Gastroesophageal sphincter (tissue), 4 donors: ENCODE results near the gene MYOM1. TPM values are rescaled to one million over a fixed set of nuclear protein-coding genes. Genes with fewer than 3 reads are reported as not detected.

ENCODE experiments used
- ATAC-seq: fragments of 150-250 bp; one replicate; pipeline ENCODE4 v1.9.1; 2016; ENCODE audit warnings: mild to moderate bottlenecking, moderate library complexity
- H3K27ac ChIP-seq, 4 donors: fragments of 200-600 bp; sonication (generic) in 3 of 4; 1 replicate in 3 of 4; 2 replicates in 1 of 4; pipeline ENCODE4 v1.5.1; 2016 to 2019
- H3K27me3 ChIP-seq: fragments of 200-600 bp; sonication (generic); one replicate; pipeline ENCODE4 v1.5.1; 2019
- H3K36me3 ChIP-seq, 2 donors: fragments of 200-600 bp; sonication (generic); one replicate each; pipeline ENCODE4 v1.5.1; 2019; ENCODE audit warnings: control low read depth in 1 of 2
- H3K4me1 ChIP-seq, 3 donors: fragments of 200-600 bp; sonication (generic); 1 replicate in 2 of 3; 2 replicates in 1 of 3; pipeline ENCODE4 v1.5.1; 2016 to 2019; ENCODE audit warnings: control low read depth in 2 of 3
- H3K4me3 ChIP-seq, 2 donors: fragments of 200-600 bp; sonication (generic); one replicate each; pipeline ENCODE4 v1.5.1; 2019; ENCODE audit warnings: mild to moderate bottlenecking in 1 of 2, moderate library complexity in 1 of 2
- H3K9me3 ChIP-seq, 3 donors: fragments of 200-600 bp; sonication (generic); one replicate each; pipeline ENCODE4 v1.5.1; 2017 to 2019; ENCODE audit warnings: control low read depth in 2 of 3
- EP300 ChIP-seq: sonication (generic); formaldehyde crosslinking; IDR thresholded peaks from one replicate; pipeline ENCODE4 v1.6.1; 2017; ENCODE audit warnings: antibody characterized with exemption, mild to moderate bottlenecking
- POLR2A ChIP-seq, 2 donors: fragments of 450-650 bp; IDR thresholded peaks; one replicate each; pipeline ENCODE4 v1.6.1; 2017; ENCODE audit warnings: antibody characterized with exemption in 2 of 2, mild to moderate bottlenecking in 2 of 2, moderate library complexity in 1 of 2
- POLR2AphosphoS5 ChIP-seq: sonication (generic); formaldehyde crosslinking; IDR thresholded peaks from one replicate; pipeline ENCODE4 v1.6.1; 2017; ENCODE audit warnings: antibody characterized with exemption
- WGBS, 2 donors: methylation state at CpG; one replicate each; pipeline ENCODE4 v1.1.5; 2018; ENCODE audit warnings: low coverage in 1 of 2; 5-methylcytosine and 5-hydroxymethylcytosine counted together
- total RNA-seq, 4 donors: library from RNA; depleted of rRNA; stranded (reverse); fragments of >200 nt; gene quantifications; one replicate each; pipeline ENCODE4 v1.1.0, GENCODE V29; 2016
- TF ChIP-seq, protein P1 (sequence below), 4 experiments: fragments of 200-600 bp in 2 of 4; fragments of 450-650 bp in 2 of 4; sonication (generic) in 1 of 4; IDR thresholded peaks; one replicate each; pipeline ENCODE4 v1.5.1; 2017 to 2019; ENCODE audit warnings: antibody characterized with exemption in 4 of 4, mild to moderate bottlenecking in 2 of 4, moderate library complexity in 2 of 4

The MYOM1 gene
- total RNA-seq, 4 donors from 2014 or later: 14.8 to 37.6 (median 24.6) TPM

GRCh38 chr18:3120356-3120755 lies 99.4 kb downstream of the MYOM1 start:
- no peak overlapping the region for H3K27ac ChIP-seq
- H3K36me3 ChIP-seq: peaks cover 0 to 51% of the 10 kb centered on the region in 2 donors
- TF ChIP-seq POLR2AphosphoS5: no peak
- TF ChIP-seq POLR2A (IDR thresholded peaks at IDR 0.05): no peak
- TF ChIP-seq EP300: no peak
- TF ChIP-seq, protein P1, sequence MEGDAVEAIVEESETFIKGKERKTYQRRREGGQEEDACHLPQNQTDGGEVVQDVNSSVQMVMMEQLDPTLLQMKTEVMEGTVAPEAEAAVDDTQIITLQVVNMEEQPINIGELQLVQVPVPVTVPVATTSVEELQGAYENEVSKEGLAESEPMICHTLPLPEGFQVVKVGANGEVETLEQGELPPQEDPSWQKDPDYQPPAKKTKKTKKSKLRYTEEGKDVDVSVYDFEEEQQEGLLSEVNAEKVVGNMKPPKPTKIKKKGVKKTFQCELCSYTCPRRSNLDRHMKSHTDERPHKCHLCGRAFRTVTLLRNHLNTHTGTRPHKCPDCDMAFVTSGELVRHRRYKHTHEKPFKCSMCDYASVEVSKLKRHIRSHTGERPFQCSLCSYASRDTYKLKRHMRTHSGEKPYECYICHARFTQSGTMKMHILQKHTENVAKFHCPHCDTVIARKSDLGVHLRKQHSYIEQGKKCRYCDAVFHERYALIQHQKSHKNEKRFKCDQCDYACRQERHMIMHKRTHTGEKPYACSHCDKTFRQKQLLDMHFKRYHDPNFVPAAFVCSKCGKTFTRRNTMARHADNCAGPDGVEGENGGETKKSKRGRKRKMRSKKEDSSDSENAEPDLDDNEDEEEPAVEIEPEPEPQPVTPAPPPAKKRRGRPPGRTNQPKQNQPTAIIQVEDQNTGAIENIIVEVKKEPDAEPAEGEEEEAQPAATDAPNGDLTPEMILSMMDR (IDR thresholded peaks at IDR 0.05): no peak
- ATAC-seq: no peak
- WGBS, 2 donors: 50 to 78% methylated on average over 4 to 9 of the region's 9 CpGs
- no peak overlapping the region for H3K4me3 ChIP-seq
- H3K9me3 ChIP-seq: no peaks in the 10 kb centered on the region
- no peaks in the 10 kb centered on the region for H3K27me3 ChIP-seq
- no peaks in the 10 kb centered on the region for H3K4me1 ChIP-seq

GRCh38 chr18:3119401-3120341 lies 100.1 kb downstream of the MYOM1 start:
- TF ChIP-seq POLR2AphosphoS5 (no peak), POLR2A (IDR thresholded peaks at IDR 0.05) (no peak)
- H3K4me1 ChIP-seq: no peaks in the 10 kb centered on the region
- no peaks in the 10 kb centered on the region for H3K9me3 ChIP-seq
- no peak for ATAC-seq
- WGBS, 2 donors: 89 to 93% methylated on average over 9 to 12 of the region's 12 CpGs
- H3K27ac ChIP-seq: no peak overlapping the region
- H3K4me3 ChIP-seq: no peak overlapping the region
- H3K36me3 ChIP-seq: peaks cover 0 to 51% of the 10 kb centered on the region in 2 donors
- H3K27me3 ChIP-seq: no peaks in the 10 kb centered on the region

DNA sequence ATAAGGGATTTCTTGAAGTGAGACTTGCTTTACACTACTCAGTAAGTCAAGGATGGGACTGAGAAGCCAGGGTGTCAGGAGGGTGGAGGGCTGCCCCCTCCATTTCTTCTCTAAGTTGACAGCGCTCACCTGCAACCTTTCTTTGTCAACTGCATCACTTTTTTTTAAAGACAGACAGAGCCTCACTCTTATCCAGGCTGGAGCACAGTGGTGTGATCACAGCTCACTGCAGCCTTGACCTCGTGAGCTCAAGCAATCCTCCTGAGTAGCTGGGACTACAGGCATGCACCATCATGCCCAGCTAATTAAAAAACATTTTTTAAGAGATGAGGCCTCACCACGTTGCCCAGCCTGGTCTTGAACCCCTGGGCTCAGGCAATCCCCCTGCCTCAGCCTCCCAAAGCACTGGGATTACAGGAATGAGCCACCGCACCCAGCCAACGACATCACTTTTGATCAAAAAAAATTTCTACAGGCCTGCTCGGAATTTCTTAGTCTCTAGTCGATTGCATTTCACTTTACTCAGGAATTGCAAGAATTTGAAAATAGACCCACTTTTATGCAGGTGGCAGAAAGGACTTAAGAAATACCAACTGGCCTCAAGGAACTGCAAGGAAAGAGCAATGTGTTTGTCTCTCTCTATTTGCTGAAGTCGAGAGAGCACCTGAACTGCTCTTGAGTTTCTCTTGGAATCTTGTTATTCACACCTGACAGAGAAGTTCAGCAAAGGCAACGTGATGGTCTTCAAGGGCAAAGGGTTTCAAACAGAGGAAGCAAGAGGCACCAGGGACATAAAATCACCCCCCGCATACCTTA lies 101.4 kb downstream of the MYOM1 start:
- Histone ChIP-seq H3K9me3 (no peaks in the 10 kb centered on the region), H3K36me3 (peaks cover 0 to 42% of the 10 kb centered on the region in 2 donors), H3K27me3 (no peaks in the 10 kb centered on the region), H3K27ac (no peak overlapping the region), H3K4me3 (no peak overlapping the region), H3K4me1 (no peaks in the 10 kb centered on the region)
- no peak for TF ChIP-seq EP300
- TF ChIP-seq POLR2A (IDR thresholded peaks at IDR 0.05): no peak
- TF ChIP-seq, protein P1 (IDR thresholded peaks at IDR 0.05): no peak
- TF ChIP-seq POLR2AphosphoS5: no peak
- ATAC-seq: no peak
- WGBS, 2 donors: 87% methylated on average over 7 to 10 of the region's 10 CpGs

DNA sequence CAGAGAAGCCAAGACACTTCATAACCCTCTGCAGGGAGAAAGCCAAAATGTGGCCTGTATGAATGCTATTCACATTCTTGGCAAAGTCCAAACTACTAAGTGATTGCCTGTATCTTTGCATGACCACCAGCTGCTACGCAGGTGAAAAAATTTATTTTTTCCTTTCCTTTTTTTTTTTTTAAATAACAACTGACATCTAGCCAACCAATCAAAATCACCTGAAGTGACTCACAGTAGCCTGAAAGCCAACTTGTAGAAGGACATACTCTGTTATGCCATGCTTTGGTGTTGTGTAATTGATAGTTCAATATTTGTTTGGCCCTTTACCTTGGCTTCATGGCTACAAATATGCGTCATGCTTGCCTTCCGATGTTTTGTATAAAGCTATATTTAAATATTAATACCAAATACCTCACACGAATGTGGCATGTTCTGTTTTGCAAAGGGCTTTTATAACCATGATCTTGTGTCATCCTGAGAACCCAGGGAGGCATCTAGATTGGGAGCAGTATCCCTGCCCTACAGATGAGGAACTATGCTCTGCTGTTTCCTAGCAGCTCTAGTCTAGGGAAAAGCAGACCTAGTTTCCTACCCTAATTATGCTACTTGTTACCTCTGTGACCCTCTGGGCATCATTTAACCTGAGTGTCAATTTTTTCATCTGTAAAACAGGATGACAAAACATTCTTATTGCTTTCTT lies 102.1 kb downstream of the MYOM1 start:
- no peaks in the 10 kb centered on the region for H3K27me3 ChIP-seq
- no peak overlapping the region for H3K4me3 ChIP-seq
- no peak overlapping the region for H3K27ac ChIP-seq
- H3K9me3 ChIP-seq: no peaks in the 10 kb centered on the region
- H3K4me1 ChIP-seq: no peaks in the 10 kb centered on the region
- no peak for ATAC-seq
- WGBS, 2 donors: 77 to 94% methylated on average over 3 to 4 of the region's 4 CpGs
- H3K36me3 ChIP-seq: peaks cover 0 to 42% of the 10 kb centered on the region in 2 donors
- TF ChIP-seq EP300 (no peak), POLR2A (IDR thresholded peaks at IDR 0.05) (no peak), POLR2AphosphoS5 (no peak)
- TF ChIP-seq, protein P1 (IDR thresholded peaks at IDR 0.05): no peak
